HG02642 (cell line): Measurements from ENCODE around the gene TEP1.
"Not testable (repeated sequence)": the region's sequence is repeated elsewhere in the genome, so short reads cannot be mapped to it uniquely, and the experiment has no call there.

Experiments used
- ATAC-seq: cut with Tn5 transposase; IDR thresholded peaks from one replicate; pipeline ENCODE4 v1.9.1; 2021; ENCODE audit warnings: mild to moderate bottlenecking; ENCODE audit not compliant: unreplicated experiment, poor library complexity

Gene TEP1

DNA sequence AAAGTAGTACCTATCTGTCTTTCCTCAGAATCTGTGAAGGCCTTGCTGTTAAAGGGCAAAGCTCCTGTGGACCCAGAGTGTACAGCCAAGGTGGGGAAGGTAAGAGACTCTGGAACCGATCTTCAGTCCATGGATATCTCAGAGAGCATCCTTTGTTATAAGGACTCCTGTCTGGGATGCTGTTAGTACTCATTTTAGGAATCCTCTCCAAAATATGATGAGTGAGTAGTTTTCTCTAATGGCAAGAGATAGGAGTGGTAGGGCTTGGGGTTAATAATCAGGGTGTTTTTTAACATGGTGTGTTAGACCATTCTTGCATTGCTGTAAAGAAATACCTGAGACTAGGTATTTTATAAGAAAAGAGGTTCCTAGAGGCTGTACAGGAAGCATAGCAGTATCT is 67.9 kb downstream of the TEP1 start:
- ATAC-seq = no peak

GRCh38 chr14:20343862-20344220 is 69.5 kb downstream of the TEP1 start:
- ATAC-seq = no peak

- peak; percentile 92 for ATAC-seq
Measured at GRCh38 chr14:20343092-20343861, 70.0 kb downstream of the TEP1 start, which contains the start of gene PARP2. PARP2 (plus strand) TSS chr14:20343635; CDS start chr14:20343642, 7 bp downstream.

GRCh38 chr14:20341646-20342045 is 71.7 kb downstream of the TEP1 start:
- ATAC-seq = no peak

DNA sequence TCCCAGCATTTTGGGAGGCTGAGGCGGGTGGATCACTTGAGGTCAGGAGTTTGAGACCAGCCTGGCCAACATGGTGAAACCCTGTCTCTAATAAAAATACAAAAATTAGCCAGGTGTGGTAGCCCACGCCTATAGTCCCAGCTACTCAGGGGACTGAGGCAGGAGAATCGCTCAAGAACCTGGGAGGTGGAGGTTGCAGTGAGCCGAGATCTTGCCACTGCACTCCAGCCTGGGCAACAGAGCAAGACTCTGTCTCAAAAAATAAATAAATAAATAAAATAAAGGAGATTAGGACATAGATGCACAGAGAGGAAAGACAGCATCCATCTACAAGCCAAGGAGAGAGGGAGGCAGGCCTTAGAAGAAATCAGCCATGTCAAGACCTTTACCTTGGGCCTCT is 72.3 kb downstream of the TEP1 start:
- ATAC-seq = not testable (repeated sequence)

- no peak for ATAC-seq
Measured at GRCh38 chr14:20334017-20334416, 79.3 kb downstream of the TEP1 start.

- no peak for ATAC-seq
Measured at GRCh38 chr14:20333494-20333841, 79.8 kb downstream of the TEP1 start.

DNA sequence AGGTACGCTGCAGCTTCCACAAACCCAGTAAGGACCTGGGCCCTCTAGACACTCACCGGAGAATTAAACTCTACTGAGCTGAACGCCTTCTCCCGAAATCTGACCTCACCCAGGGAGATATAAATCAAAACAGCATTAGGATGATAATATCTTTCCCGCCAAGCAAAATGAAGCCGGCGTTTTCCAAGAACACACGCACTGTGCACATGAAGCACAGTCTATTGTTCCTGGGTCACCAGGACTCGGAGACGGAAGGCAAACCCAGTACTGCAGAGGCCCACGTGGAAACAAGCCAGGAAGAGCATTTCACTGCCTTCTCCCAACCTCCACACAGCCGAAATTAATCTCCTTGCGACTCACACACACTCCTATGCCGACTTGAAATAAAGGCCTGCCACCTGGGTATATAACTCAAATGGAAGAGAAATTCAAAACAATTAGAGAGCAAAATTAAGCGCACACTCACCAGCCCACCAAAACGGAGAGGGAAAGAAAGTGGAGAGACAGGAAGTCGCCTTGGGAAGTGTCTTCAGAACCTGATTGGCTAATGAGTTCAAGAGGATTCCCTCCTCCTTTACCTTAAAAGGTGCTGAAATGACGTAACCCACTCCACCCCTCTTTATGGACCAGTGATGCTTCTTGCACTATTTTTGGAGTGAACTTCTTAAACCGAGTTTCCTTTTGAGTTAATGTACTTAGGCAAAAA is 80.4 kb downstream of the TEP1 start, which contains the start of gene CCNB1IP1:
TSS of gene CCNB1IP1 (minus strand) at position 492 of the 706 bp plus-strand sequence. CDS start 16,756 bp downstream, outside the sequence.
- ATAC-seq = peak; percentile 99

DNA sequence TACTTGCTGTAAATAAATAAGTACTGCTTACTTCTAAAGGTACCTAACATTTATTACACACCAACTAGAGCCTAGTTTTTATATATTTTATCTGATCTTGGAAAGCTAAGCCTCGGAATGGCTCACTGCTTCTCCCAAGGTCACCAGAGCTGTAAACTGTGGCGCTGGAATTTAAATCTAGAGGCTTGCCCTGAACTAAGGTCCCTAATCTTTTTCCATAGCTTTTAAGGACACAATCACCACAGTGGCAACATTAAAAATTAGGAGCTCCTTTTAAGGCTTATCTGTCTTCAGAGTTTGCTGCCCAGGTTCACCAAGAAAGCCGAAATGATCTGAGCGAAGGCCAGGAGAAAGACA is 80.9 kb downstream of the TEP1 start:
- no peak for ATAC-seq

DNA sequence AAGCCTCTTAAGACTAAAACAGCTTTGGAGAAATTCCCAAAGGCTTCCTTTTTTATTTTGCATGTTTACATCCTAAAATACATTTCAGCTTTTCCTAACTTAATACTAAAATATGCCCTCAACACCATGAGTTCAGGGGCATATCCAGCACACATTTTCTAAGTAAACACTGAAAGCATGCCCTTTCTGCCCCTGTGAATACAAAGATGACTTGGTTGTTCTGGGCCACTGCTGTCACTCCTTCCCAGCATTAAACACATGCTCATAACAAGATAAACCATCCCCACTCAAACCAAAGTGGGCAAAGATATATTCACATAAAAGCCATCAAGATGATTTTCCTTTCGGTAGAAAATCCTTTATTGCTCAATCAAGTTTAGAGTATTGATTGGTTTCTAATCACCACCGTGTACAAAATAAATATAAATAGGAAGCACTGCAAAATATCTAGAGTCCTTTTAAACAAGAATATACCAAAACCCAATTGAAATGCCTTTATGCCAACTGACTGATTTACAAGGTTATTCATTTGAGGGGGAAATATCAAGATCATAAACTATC is 82.2 kb downstream of the TEP1 start:
- no peak for ATAC-seq

DNA sequence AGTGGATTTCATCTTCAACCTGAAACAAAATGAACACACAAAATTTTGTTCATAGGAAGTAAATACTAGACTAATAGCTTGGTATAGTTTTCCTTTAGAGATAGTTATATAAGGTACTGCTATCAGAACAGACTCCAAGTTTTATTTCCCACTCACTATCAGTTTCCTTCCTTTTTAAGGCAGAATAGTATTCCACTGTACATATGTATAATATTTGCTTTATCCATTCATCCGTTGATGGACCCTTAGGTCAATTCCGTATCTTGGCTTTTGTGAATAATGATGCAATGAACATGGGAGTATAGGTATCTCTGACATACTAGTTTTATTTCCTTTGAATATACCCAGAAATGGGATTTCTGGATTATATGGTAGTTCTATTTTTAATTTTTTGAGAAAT is 83.9 kb downstream of the TEP1 start:
- ATAC-seq = no peak

GRCh38 chr14:20328705-20329104 is 84.6 kb downstream of the TEP1 start:
- ATAC-seq = no peak

- no peak for ATAC-seq
Measured at GRCh38 chr14:20327005-20327869, 86.1 kb downstream of the TEP1 start.

DNA sequence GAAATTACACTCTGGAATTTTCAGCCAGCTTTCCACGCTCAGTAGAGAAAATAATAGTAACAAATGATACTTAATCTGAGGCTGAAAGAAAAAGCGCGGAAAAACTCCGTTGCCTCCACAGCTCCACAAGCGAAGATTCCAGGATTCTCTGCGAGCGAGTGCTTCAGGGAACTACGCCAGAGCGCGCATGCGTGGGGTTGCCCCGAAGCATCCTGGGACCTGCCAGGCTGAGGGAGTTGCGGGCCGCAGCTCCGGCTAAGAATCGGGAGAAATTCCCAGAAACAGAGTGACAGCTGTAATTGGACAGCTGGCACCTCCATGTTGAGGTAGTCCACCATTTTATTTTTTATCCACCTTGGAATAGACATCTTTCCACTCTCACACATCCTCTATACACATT is 95.6 kb downstream of the TEP1 start:
- ATAC-seq = no peak
